Kidney epithelial cell (primary cell): ENCODE measurements around the gene CEP97. TPM values are rescaled to one million over a fixed set of nuclear protein-coding genes. Genes with fewer than 3 reads are reported as not detected.
"Not testable (repeated sequence)": the region's sequence is repeated elsewhere in the genome, so short reads cannot be mapped to it uniquely, and the experiment has no call there.

ENCODE experiments used
- DNase-seq: peaks from one replicate; pipeline ENCODE4 v3.0.0-alpha.2; 2010; ENCODE audit warnings: low read depth
- H3K27me3 ChIP-seq: 2 replicates; pipeline ENCODE4 v1.6.0; 2011; ENCODE audit warnings: low read length; ENCODE audit not compliant: control insufficient read depth, insufficient read depth
- H3K36me3 ChIP-seq: 2 replicates; pipeline ENCODE4 v1.5.1; 2011; ENCODE audit warnings: low read length; ENCODE audit not compliant: control insufficient read depth, insufficient read depth
- H3K4me3 ChIP-seq: 2 replicates; pipeline ENCODE4 v1.5.1; 2011; ENCODE audit warnings: low read depth, mild to moderate bottlenecking, control low read depth, low read length
- CTCF ChIP-seq: IDR thresholded peaks from 2 replicates; pipeline ENCODE4 v1.5.1; 2011; ENCODE audit warnings: mild to moderate bottlenecking, moderate library complexity, low read length, control low read depth, inconsistent platforms; ENCODE audit not compliant: insufficient read depth, poor library complexity, severe bottlenecking
- total RNA-seq: library from RNA; depleted of rRNA; stranded (reverse); fragments of >200 nt; gene quantifications from 2 replicates; pipeline ENCODE4 v1.2.3, GENCODE V29; 2015

CEP97 gene
- total RNA-seq, 1 donor from 2014 or later, result 7.5 TPM

DNA sequence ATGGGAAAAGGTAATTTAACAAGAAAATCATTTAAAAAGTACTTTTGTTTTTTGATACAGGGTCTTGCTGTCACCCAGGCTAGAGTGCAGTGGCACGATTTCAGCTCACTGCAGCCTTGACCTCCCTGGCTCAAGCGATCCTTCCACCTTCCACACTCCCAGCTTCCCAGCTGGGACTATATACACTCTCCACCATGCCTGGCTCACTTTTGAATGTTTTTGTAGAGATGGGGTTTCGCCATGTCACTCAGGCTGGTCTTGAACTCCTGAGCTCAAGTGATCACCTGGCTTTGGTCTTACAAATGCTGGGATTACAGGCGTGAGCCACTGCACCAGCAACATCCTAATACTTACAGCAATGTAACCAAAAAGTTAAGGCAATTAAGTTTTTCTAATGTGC lies 43.9 kb upstream of the CEP97 start:
- Histone ChIP-seq H3K4me3 (no peak overlapping the region), H3K27me3 (no peaks in the 10 kb centered on the region), H3K36me3 (peaks cover 1% of the 10 kb centered on the region)
- DNase-seq, result no peak
- no peak for TF ChIP-seq CTCF

DNA sequence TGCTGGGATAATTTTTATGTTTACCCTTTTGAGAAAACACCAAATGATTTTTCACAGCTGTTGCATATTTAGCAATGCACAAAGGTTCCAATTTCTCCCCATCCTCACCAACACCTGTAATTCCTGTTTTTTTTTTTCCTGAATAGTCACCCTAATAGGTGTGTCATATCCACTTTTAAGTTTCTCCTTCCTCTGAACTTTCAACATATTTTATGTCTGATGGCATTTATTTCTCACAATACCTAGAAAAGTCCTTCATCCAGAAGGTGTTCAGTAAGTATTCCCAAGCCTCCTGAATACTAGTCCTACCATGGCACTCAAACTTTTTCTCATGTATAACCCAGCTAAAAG lies 39.4 kb upstream of the CEP97 start:
- Histone ChIP-seq H3K4me3 (peak overlapping the region; percentile 93), H3K36me3 (peaks cover 1% of the 10 kb centered on the region), H3K27me3 (no peaks in the 10 kb centered on the region)
- TF ChIP-seq CTCF, result no peak
- DNase-seq, result no peak

DNA sequence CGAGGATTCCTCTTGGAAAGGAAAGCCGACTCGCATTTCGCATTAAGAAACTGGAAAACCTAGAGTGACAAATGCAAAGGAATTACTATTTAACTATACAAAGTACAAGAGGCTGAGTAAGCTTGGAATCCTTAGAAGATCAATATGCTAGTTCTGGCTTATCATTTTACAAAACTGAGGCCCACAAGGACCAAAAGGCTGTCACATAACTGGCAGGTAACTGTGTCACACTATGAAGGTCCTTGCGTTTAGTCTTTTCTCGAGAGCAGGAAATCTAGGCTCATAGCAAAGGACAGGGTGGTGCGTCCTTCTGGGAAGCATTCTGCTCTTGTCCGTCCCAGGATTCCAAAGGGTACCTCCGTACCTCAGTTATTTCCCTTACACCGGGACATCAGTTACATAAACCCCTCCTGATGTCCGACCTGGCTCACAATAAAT lies 38.5 kb upstream of the CEP97 start:
- no peak for TF ChIP-seq CTCF
- H3K27me3 ChIP-seq, result no peaks in the 10 kb centered on the region
- H3K4me3 ChIP-seq, result peak overlapping the region; percentile 93
- DNase-seq, result no peak
- peaks cover 1% of the 10 kb centered on the region for H3K36me3 ChIP-seq

DNA sequence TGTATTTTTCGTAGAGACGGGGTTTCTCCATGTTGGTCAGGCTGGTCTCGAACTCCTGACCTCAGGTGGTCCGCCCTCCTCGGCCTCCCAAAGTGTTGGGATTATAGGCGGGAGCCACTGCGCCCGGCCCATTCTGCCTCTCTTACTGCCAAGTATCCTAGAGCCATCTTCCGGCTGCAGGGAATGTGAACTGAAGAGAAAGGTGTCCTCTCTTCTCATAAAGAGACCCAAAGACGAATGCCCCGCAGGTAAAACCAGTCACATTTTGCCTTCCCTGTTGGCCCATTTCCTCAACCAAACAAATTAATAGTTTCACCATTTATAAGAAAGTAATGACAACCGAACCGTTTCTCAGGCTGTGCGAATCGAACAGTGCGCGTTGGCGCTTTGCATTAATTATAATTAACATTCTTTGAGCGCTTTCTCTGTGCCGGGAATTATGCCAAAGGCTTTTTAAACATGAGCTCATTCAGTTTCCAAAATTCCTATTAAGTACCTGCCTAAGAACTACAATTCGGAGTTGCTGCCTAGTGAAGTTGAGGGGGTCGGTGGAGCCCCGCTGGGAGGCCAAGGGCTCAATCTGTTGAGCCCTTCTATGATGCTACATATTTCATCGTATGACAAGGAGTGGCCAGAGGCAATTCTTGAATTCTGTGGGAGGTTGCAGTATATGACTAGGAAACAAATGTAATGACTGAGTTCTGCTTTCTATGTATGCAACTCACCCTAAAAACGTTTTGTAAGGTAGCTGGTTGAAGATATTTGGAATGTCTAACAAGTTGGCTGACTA lies 37.1 kb upstream of the CEP97 start:
- Histone ChIP-seq H3K27me3 (no peaks in the 10 kb centered on the region), H3K4me3 (peak overlapping the region; percentile 93), H3K36me3 (no peaks in the 10 kb centered on the region)
- no peak for TF ChIP-seq CTCF
- no peak for DNase-seq

DNA sequence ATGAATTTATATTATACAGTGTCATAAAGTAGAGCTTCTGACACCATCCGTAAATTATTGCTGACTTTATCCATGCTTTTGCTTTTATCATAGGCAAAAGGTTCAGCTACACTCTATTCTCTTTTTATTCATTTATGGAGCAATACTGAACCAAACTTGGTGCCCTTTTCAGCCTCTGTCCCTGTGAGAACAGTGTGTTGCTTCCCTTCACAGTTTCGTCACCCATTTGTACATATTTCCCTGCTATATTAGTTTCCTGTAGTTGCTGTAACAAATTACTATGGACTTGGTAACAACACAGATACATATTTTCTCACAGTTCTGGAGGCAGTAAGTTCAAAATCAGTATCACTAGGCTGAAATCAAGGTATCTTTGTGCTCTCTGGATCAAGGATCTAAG lies 35.1 kb upstream of the CEP97 start:
- Histone ChIP-seq H3K4me3 (no peak overlapping the region), H3K27me3 (no peaks in the 10 kb centered on the region), H3K36me3 (no peaks in the 10 kb centered on the region)
- TF ChIP-seq CTCF, result no peak
- DNase-seq, result no peak

GRCh38 chr3:101690972-101691371 lies 33.4 kb upstream of the CEP97 start:
- Histone ChIP-seq H3K27me3 (no peaks in the 10 kb centered on the region), H3K36me3 (no peaks in the 10 kb centered on the region), H3K4me3 (no peak overlapping the region)
- DNase-seq, result no peak
- no peak for TF ChIP-seq CTCF

DNA sequence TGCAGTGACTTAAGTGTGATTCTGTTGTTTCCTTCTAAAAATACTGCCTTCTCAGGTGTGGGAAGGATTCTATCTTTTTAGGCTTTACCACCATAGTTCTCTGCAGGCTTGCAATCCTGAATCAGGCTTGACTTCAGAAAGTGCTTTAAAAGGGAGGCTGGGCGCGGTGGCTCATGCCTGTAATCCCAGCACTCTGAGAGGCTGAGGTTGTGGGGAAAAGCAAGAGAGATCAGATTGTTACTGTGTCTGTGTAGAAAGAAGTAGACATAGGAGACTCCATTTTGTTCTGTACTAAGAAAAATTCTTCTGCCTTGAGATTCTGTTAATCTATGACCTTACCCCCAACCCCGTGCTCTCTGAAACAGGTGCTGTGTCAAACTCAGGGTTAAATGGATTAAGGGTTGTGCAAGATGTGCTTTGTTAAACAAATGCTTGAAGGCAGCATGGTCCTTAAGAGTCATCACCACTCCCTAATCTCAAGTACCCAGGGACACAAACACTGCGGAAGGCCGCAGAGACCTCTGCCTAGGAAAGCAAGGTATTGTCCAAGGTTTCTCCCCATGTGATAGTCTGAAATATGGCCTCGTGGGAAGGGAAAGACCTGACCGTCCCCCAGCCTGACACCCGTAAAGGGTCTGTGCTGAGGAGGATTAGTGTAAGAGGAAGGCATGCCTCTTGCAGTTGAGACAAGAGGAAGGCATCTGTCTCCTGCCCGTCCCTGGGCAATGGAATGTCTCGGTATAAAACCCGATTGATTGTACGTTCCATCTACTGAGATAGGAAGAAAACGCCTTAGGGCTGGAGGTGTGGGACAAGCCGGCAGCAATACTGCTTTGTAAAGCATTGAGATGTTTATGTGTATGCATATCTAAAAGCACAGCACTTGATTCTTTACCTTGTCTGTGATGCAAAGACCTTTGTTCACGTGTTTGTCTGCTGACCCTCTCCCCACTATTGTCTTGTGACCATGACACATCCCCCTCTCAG lies 32.4 kb upstream of the CEP97 start:
- not testable (repeated sequence) for DNase-seq, H3K36me3 ChIP-seq, H3K4me3 ChIP-seq, H3K27me3 ChIP-seq
